GM18505 (cell line): ENCODE data around the gene GON7.
"Not testable (repeated sequence)": the region's sequence is repeated elsewhere in the genome, so short reads cannot be mapped to it uniquely, and the experiment has no call there.

ENCODE experiments used
- ATAC-seq: cut with Tn5 transposase; IDR thresholded peaks from one replicate; pipeline ENCODE4 v1.9.1; 2021; ENCODE audit not compliant: unreplicated experiment
- POLR2A ChIP-seq: IDR thresholded peaks from 4 replicates; pipeline ENCODE4 v1.6.1; 2011; ENCODE audit warnings: borderline replicate concordance; ENCODE audit not compliant: insufficient read depth, insufficient read length; ENCODE audit errors: extremely low read depth

GON7 gene

GRCh38 chr14:93184391-93185348, 22.2 kb downstream of the GON7 start, which contains the start of the genes LYSET and MOAP1:
LYSET (plus strand) TSS chr14:93185317; CDS start chr14:93185406, 89 bp downstream.
MOAP1 (minus strand) TSS chr14:93184897; CDS start chr14:93184242, 655 bp downstream.
- peak; percentile 71 for TF ChIP-seq POLR2A
- ATAC-seq, result peak; percentile 86

GRCh38 chr14:93183596-93184317, 23.1 kb downstream of the GON7 start:
- ATAC-seq, result no peak
- TF ChIP-seq POLR2A, result no peak

GRCh38 chr14:93175492-93175891, 31.4 kb downstream of the GON7 start:
- no peak for ATAC-seq
- no peak for TF ChIP-seq POLR2A

- not testable (repeated sequence) for ATAC-seq
Measured at GRCh38 chr14:93174731-93175130, 32.1 kb downstream of the GON7 start.

- TF ChIP-seq POLR2A, result no peak
- ATAC-seq, result no peak
Measured at GRCh38 chr14:93173943-93174395, 32.9 kb downstream of the GON7 start.

GRCh38 chr14:93171376-93171775, 35.5 kb downstream of the GON7 start:
- no peak for TF ChIP-seq POLR2A
- no peak for ATAC-seq

- ATAC-seq, result not testable (repeated sequence)
Measured at GRCh38 chr14:93170141-93170540, 36.7 kb downstream of the GON7 start.

DNA sequence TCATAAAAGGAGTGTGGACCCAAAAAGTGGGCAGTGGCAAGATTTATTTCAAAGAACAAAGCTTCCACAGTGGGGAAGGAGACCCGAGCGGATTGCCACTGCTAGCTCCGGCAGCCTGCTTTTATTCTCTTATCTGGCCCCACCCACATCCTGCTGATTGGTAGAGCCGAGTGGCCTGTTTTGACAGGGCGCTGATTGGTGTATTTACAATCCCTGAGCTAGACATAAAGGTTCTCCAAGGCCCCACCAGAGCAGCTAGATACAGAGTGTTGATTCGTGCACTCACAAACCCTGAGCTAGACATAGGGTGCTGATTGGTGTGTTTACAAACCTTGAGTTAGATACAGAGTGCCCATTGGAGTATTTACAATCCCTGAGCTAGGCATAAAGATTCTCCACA, 37.2 kb downstream of the GON7 start:
- not testable (repeated sequence) for ATAC-seq

- ATAC-seq, result not testable (repeated sequence)
Measured at GRCh38 chr14:93168610-93169009, 38.3 kb downstream of the GON7 start.

DNA sequence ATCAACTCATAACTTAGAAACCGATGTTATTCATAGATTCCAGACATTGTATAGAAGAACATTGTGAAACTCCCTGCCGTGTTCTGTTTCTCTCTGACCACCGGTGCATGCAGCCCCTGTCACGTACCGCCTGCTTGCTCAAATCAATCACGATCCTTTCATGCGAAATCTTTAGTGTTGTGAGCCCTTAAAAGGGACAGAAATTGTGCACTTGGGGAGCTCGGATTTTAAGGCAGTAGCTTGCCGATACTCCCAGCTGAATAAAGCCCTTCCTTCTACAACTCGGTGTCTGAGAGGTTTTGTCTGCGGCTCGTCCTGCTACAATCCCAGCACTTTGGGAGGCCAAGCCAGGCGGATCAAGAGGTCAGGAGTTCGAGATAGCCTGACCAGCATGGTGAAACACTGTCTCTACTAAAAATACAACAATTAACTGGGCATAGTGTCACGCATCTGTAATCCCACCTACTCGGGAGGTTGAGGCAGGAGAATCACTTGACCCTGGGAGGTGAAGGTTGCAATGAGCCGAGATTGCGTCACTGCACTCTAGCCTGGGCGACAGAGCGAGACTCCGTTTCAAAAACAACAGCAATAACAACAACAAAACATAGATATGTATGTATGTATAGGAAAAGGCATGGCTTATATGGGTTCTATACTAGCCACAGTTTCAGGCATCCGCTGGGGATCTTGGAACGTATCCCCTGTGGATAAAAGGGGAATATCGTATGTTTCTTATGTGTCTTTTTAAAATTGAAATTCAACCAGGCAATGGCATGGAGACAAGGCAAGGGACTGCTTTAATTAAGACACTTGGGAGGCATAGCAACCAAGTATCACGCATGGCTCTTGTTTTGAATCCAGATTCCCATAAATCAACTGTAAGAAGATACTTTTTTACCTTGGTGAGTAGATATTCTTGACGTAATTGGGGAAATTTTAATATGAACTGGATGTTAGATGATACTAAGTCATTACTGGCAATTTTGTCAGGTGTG, 41.3 kb downstream of the GON7 start:
- ATAC-seq, result not testable (repeated sequence)

GRCh38 chr14:93163564-93163963, 43.3 kb downstream of the GON7 start:
- TF ChIP-seq POLR2A, result no peak
- ATAC-seq, result no peak

DNA sequence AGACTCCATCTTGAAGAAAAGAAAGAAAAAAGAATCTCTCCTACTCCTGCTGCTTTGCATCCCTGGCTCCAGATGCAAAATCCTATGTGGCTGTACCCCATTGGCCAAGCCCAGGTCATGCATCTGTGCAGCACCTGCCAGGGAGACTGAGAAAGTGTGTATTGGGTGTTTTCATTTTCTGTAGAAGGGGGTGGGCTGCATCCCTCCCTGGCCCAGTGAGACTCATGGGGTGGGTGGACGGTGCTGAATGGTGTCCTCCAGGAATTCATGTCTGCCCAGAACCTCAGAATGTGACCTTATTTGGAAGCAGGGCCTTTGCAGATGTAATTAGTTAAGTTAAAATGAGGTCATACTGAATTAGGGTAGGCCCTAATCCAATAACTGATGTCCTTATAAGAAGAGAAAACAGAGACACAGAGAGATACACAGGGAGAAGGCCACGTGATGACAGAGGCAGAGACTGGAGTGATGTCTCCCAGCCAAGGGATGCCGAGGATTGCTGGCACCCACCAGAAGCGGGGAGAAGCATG, 45.4 kb downstream of the GON7 start:
- TF ChIP-seq POLR2A, result no peak
- no peak for ATAC-seq

DNA sequence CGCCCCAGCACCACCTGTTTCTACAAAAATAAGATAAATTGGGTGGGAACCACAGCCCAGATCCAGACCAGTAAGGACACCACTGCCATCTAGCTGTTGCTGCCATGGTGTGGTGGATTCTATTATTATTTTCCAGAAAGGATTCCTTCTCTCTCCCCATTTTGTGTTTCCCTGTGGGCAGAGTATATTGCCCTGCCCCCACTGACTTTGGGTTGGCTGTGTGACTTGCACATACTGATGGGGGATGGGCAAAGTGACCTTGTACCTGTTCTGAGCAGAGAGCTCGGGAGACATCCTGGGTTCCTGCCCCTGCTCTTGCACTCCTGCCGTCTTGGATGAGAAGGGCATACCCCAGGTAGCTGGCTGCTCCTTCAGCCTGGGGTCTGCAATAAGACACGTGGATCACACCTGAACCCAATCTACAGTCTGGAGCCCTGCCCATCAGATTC, 46.5 kb downstream of the GON7 start:
- no peak for ATAC-seq
- no peak for TF ChIP-seq POLR2A

DNA sequence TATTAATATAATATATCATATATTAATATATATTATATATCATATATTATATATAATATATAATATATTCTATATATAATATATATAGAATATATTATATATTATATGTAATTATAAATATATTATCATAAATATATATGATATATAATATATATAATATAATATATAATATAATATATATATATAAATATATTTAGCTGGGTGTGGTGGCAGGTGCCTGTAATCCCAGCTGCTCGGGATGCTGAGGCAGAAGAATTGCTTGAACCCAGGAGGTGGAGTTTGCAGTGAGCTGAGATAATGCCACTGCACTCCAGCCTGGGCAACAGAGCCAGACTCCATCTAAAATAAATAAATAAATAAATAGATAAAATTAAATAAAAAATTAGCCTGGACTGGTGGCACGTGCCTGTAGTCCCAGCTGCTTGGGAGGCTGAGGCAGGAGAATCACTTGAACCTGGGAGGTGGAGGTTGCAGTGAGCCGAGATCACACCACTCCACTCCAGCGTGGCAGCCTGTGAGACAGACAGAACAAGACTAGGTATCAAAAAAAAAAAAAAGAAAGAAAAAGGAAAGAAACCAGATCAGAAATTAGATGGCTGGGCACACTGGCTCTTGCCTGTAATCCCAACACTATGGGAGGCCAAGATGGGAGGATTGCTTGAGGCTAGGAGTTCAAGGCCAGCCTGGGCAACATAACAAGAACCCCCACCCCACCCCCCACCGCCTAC, 47.1 kb downstream of the GON7 start:
- ATAC-seq, result not testable (repeated sequence)

DNA sequence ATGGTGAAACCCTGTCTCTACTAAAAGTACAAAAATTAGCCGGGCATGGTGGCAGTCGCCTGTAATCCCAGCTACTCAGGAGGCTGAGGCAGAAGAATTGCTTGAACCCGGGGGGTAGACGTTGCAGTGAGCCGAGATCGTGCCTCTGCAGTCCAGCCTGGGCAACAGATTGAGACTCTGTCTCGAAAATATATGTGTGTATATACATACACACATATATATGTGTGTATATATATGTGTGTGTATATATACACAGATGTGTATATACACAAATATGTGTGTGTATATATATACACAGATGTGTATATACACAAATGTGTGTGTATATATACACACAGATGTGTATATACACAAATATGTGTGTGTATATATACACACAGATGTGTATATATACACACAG, 48.5 kb downstream of the GON7 start:
- ATAC-seq, result not testable (repeated sequence)
